HuH-7 (cell line): ENCODE data around the gene SLC25A15.
A peak's percentile ranks its signal among the peaks of the same experiment; 100 is the strongest.
"Not testable (repeated sequence)": the region's sequence is repeated elsewhere in the genome, so short reads cannot be mapped to it uniquely, and the experiment has no call there.

Experiments
- DNase-seq: peaks from one replicate; pipeline ENCODE4 v3.0.0; 2011; ENCODE audit warnings: low spot score

SLC25A15 gene

GRCh38 chr13:40781717-40782116 lies 7.7 kb upstream of the SLC25A15 start:
- DNase-seq = no peak

DNA sequence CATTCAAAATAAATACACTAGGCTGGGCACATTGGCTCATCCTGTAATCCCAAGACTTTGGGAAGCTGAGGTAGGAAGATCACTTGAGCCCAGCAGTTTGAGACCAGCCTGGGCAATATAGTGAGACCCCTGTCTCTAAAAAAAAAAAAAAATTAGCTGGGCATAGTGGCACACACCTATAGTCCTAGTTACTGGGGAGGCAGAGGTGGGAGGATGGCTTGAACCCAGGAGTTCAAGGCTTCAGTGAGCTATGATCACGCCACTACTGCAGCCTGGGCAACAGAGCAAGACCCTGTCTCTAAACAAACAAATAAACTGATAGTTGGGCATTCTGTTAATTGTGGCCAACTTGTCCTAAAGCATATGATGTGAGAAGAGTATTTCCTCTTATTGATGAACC lies 6.4 kb upstream of the SLC25A15 start:
- DNase-seq = not testable (repeated sequence)

DNA sequence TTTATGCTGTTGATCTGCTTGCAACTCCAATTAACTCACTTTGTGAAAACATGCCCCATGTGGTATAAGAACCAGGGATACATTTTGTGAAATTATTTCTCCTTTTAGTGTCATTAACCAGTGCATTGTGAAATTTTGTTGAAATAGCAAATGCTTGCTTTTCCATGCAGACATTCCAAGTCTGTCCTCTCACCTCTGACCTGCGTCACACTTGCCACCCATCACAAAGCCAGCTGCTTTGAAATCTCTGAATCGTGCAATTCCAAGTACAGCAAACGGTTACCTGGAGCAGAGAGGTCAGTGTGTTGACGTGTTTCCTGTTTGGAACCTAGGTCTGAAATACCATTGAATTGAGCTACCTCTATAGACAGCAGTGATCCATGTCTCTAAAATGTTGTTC lies 4.9 kb upstream of the SLC25A15 start:
- no peak for DNase-seq

DNA sequence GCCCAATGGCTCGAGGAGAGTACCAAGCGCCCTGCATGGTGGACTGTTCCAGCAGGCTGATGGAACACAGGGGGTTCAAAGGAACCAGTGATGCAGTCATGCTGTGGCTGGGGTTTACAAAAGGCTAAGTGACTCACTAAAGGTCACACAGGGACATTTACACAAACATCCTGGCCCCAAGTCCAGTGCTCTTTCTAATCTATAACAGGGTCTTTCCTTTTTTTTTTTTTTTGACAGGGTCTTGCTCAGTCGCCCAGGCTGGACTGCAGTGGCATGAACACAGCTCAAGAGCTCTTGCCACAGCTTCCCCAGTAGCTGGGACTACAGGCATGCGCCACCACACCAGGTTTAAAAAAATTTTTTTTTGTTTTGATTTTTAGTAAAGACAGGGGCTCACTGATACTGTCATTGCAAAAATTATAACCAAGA lies 2.8 kb upstream of the SLC25A15 start:
- DNase-seq = peak; percentile 39

GRCh38 chr13:40787062-40787461 lies 2.3 kb upstream of the SLC25A15 start:
- DNase-seq = no peak

GRCh38 chr13:40788540-40789274 lies 704 bp upstream of the SLC25A15 start:
- not testable (repeated sequence) for DNase-seq

DNA sequence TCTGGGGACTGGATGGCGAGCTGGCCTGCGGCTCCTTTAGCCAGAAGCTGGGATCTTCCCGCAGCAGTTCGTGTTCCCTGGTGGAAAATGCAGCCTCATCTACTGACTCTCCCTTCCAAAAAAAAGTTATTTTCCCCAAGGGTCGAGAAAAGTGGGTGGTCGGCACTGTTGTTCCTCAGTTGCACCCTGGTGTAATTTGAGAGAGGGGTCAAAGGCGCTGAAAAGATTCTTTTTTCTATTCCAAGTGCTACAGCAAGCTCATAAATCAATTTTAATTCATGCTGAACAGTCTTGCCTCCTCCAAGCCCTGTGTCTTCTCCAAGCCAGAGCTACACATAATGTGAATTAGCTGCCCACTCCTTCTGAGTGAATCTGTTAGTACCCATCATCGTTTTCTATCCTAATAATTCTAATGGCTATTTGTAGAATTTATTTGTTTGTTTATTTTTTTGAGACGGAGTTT lies 774 bp downstream of the SLC25A15 start:
- DNase-seq = no peak

DNA sequence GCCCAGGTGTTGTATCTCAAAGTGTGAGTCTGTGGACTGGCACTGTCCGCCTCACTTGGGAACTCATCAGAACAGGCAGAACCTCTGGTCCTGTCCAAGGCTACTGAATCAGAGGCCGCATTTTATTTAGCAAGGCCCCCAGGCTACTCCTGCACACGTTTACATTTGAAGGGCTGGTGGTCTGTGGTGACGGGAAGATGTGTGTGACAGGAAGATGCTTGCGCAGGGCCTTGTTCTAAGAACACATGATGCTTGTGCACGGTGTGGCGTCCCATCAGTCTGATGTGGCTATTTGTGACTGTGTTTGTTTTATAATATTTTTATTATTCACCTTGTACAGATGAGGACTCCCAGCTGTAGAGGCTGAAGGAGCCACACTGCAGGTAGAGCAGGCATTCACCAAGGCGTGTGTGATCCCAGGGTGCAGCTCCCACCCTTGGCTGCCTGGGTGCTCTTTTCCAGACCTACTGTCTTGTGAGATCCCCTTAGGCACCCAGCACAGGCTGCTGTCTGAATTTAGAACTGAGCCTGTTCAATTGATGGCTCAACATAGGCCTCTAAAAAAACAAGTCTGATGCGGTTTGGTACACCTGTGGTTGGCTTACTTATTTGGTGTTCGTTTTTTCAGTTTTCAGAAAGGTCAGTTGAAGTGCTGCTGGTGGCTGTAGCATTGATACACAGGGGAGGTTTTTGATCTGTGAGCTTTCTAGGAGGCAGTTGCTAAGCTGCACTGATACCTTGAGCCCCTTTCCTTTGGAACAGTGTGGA lies 3.1 kb downstream of the SLC25A15 start:
- DNase-seq = no peak

GRCh38 chr13:40793339-40793738 lies 3.9 kb downstream of the SLC25A15 start:
- no peak for DNase-seq

DNA sequence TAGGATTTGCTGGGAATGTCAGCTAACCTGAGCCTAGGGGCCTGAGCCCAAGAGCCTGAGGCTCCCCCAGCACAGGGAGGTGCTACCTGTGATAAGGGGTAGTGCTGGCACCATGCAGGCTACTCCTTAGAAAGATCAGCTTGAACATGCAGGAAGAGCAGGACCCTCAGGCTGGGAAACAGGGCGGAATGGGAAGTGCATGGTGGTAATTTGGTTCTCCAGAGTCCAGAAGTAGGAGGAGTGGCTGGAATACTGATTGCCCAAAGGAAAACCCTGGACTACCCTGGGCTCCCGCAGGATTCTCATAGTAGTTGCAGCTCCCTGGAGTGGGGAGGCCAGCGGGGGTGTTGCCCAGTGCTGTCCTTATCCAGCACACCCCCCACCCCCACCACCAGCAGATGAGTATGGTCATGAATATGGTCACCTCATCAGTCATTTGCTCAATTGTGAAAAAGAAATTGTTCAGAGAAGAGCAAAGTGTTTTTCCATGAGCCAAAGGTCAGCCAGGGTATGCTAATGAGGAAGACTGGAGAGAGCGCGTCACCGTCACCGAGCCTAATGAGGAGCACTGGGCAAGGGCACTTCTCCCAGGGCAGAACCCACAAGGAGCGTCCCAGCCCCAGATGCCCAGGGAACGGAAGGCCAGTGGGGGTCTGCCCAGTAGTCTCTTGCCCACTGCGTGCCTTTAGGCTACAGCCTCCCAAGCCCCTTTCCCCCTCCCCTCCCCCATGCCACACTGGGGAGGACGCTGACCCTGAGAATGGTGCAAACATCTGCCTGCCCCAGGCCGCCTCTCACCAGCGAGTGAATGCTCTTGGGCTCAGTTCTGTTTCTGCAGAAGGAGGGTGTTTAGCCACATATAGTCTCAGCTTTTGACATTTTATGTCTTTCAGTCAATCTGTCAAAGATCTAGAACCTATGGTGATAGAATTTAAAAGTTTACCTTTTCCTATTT lies 5.3 kb downstream of the SLC25A15 start:
- DNase-seq = no peak

DNA sequence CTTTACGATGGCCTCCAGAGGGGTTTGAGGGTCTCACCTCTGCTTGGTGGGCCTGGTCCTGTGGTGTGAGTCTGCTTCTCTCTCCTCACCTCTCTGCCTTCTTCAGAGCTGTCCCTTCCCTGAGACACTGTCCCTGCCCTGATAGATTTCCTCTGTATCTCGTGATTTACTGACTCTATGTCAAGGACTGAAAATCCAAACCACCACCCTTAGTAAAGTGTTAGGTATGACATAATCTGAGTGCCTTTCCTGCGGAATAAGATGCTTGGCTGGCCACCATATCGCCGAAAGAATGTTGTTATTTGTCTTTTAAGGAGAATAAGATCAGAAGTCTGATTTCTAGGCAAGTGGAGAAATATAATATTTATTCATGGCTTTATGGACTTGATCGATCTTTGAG lies 7.2 kb downstream of the SLC25A15 start:
- DNase-seq = no peak

DNA sequence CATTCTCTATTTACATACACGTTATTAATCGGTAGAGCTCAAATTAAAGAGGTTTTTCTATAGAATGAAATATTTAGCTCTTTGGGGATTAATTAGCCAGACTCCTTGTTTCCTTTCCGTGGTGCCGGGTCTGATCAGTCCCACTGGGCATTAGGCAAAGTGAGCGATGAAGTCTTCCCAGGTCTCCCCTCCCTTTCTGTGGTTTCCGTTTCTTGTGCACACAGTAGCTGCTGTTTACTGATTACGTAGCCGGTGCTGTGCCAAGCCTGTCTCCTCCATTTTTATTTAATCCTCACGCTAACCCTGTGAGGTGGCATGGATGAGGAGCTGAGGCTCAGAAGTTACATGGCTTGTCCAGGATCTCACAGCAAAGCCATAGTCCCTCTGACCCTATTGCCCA lies 9.0 kb downstream of the SLC25A15 start:
- DNase-seq = no peak

DNA sequence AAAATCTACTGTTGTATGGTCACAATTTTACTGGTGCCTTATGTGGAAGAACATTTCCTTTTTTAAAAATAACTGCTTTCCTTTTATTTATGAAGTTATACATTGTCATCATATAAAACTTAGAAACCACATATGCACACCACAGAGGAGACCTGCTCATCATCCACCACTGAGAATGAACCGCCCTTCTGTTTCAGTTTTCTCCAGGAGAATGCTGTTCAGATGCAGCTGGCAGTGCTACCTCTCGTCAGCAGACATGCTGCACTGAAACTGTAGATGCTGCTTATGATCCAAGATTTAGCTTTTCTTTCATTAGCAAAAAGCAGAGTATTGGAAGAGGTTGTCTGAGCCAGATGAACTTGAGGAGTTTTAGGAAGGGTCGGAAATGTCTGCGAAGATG lies 10.1 kb downstream of the SLC25A15 start:
- DNase-seq = no peak

GRCh38 chr13:40800559-40800958 lies 11.1 kb downstream of the SLC25A15 start:
- DNase-seq = no peak

GRCh38 chr13:40801255-40802217 lies 12.1 kb downstream of the SLC25A15 start:
- peak; percentile 17 for DNase-seq

- no peak for DNase-seq
These were observed 13.9 kb downstream of the SLC25A15 start for GRCh38 chr13:40803316-40803715.

- no peak for DNase-seq
These were observed 16.8 kb downstream of the SLC25A15 start for GRCh38 chr13:40806241-40806640.

- DNase-seq = no peak
These were observed 20.1 kb downstream of the SLC25A15 start for GRCh38 chr13:40809471-40809870.

DNA sequence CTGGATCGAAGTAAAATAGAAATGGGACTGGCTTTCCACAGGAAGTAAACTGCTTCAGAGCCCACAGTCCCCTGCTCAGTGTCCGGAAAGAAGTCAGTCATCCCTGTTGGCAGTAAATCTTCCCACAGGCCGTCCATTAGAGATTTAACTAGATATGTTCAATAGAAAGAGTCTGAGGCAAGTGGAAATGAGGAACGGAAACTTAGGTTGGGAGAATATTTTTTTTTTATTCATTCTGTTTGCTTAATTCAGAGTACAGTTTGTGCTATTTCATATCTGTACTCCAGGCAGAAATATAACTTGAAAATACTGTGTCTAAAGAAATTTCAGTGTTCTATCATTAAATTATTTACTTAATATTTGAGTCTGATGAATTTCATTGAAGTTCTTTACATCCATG lies 22.7 kb downstream of the SLC25A15 start:
- no peak for DNase-seq

- no peak for DNase-seq
These were observed 23.5 kb downstream of the SLC25A15 start for GRCh38 chr13:40812724-40813445.
